Right lobe of liver (tissue), 6 donors: ENCODE measurements around the gene PPP6C. TPM values are rescaled to one million over a fixed set of nuclear protein-coding genes. Genes with fewer than 3 reads are reported as not detected.
"Not testable (repeated sequence)": the region's sequence is repeated elsewhere in the genome, so short reads cannot be mapped to it uniquely, and the experiment has no call there.

Experiments used
- ATAC-seq, 4 donors: fragments of 200-7000 bp; cut with Tn5 transposase; one replicate each; pipeline ENCODE4 v1.9.1; 2020; ENCODE audit warnings: mild to moderate bottlenecking in 4 of 4, moderate library complexity in 4 of 4
- DNase-seq, 3 donors: peaks; one replicate each; pipeline ENCODE4 v3.0.0-alpha.2; 2020
- H3K27ac ChIP-seq, 3 donors: fragments of 200-600 bp; one replicate each; pipeline ENCODE4 v1.8.0; 2022
- H3K27me3 ChIP-seq, 2 donors: fragments of 200-600 bp; one replicate each; pipeline ENCODE4 v1.8.0; 2022
- H3K36me3 ChIP-seq, 4 donors: fragments of 200-600 bp; sonication (generic) in 1 of 4; one replicate each; pipeline versions ENCODE4 v1.5.1 to v1.8.0; 2017 to 2022; ENCODE audit warnings: control low read depth in 1 of 4
- H3K4me1 ChIP-seq, 4 donors: fragments of 200-600 bp; sonication (generic) in 1 of 4; one replicate each; pipeline versions ENCODE4 v1.5.1 to v1.8.0; 2017 to 2022; ENCODE audit warnings: control low read depth in 1 of 4
- H3K4me3 ChIP-seq, 3 donors: fragments of 200-600 bp; one replicate each; pipeline ENCODE4 v1.8.0; 2022
- H3K9me3 ChIP-seq, 4 donors: fragments of 200-600 bp; sonication (generic) in 1 of 4; one replicate each; pipeline versions ENCODE4 v1.5.1 to v1.8.0; 2017 to 2022; ENCODE audit warnings: control low read depth in 1 of 4
- POLR2A ChIP-seq: fragments of 450-650 bp; IDR thresholded peaks from one replicate; pipeline ENCODE4 v1.6.1; 2017; ENCODE audit warnings: antibody characterized with exemption, mild to moderate bottlenecking
- WGBS: methylation state at CpG from one replicate; pipeline ENCODE4 v1.1.6; 2018; ENCODE audit warnings: low coverage, low lambda C conversion rate; ENCODE audit not compliant: insufficient coverage; ENCODE audit errors: missing lambda C conversion rate; 5-methylcytosine and 5-hydroxymethylcytosine counted together
- intact Hi-C, 2 donors: fragments of 100-400 bp; cut with DNase I; formaldehyde crosslinking; loops; one replicate each; pipeline versions ENCODE4 v1.11.2 to v1.14.1; 2022
- total RNA-seq, 6 experiments: library from RNA; depleted of rRNA in 2 of 6; stranded (reverse); fragments of >200 nt in 2 of 6; fragmentation: NEBNext Ultra II Directional in 3 of 6; extraction: Animal tissue kit (Norgen Biotek cat#: 25700) in 3 of 6; gene quantifications; one replicate each; pipeline versions ENCODE4 v1.1.0 to v1.2.4, GENCODE V29; 2016 to 2023
- TF ChIP-seq, protein P1 (sequence below), 4 donors: fragments of 200-600 bp in 3 of 4; fragments of 450-650 bp in 1 of 4; IDR thresholded peaks; one replicate each; pipeline versions ENCODE4 v1.5.1 to v1.8.0; 2016 to 2022; ENCODE audit warnings: antibody characterized with exemption in 4 of 4, mild to moderate bottlenecking in 2 of 4
- donor health status: DM: no; HTN: yes; CAD: no.
- donor health status: DM: no; HTN: no; CAD: no.
- donor health status: DM: no; HTN: no; CAD: no.
- donor health status: DM: no; HTN: yes; CAD: no.
- donor health status: DM: no; HTN: yes; CAD: no.

The PPP6C gene
- total RNA-seq, 6 experiments from 2014 or later = 11.8 to 18.6 (median 15.3) TPM

DNA sequence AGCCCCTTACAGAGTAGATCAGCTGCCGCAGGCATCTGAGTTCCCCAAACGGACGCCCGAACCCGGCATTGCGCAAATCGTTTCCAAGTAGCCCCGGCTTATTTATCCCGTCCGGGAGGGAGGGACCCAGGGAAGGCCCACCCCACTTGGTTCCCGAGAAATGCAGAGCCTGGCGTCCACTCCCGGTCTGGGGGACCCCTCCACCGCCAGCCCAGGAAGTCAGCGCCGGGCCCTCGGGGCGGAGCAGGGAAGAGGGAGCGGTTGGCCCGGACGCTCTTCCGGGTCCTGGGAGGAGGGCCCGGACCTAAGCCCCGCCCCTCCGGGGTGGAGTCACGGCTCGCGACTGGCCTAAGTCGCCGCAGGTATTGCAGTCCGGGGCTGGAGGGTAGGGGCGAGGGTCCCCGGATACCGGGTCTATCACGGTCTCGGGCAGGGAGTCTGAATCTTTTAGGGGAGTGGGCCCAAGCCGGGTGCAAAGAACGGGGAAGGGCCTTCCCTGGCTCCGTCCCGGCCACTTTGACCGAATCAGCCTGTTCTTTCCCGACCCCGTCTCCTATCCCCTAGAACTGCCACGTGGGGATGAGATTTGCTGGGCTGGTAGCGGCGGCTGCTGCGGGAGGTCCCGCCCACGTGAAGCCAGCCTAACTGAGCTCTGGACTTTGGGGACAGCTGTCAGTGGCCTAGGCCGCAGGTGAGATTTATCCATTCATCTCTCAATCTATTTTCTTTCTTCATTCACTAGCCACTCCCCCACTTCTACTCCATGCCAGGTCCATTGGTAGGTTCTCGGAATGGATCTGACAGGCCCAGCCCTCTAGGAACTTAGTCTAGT lies 10.8 kb upstream of the PPP6C start, which contains the start of gene RABEPK:
Gene RABEPK (plus strand): TSS at position 327 of the 832 bp plus-strand sequence. CDS start 2,472 bp downstream, outside the sequence.
- no peaks in the 10 kb centered on the region for H3K9me3 ChIP-seq
- H3K27me3 ChIP-seq = no peaks in the 10 kb centered on the region
- H3K36me3 ChIP-seq = peaks cover 0 to 10% (median 2%) of the 10 kb centered on the region in 4 donors
- TF ChIP-seq POLR2A = peak; percentile 82
- TF ChIP-seq, protein P1, sequence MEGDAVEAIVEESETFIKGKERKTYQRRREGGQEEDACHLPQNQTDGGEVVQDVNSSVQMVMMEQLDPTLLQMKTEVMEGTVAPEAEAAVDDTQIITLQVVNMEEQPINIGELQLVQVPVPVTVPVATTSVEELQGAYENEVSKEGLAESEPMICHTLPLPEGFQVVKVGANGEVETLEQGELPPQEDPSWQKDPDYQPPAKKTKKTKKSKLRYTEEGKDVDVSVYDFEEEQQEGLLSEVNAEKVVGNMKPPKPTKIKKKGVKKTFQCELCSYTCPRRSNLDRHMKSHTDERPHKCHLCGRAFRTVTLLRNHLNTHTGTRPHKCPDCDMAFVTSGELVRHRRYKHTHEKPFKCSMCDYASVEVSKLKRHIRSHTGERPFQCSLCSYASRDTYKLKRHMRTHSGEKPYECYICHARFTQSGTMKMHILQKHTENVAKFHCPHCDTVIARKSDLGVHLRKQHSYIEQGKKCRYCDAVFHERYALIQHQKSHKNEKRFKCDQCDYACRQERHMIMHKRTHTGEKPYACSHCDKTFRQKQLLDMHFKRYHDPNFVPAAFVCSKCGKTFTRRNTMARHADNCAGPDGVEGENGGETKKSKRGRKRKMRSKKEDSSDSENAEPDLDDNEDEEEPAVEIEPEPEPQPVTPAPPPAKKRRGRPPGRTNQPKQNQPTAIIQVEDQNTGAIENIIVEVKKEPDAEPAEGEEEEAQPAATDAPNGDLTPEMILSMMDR (IDR thresholded peaks at IDR 0.05) = no peak
- DNase-seq = peak; percentile 95 to 96 (median 96)
- 0% methylated on average over 22 of the region's 51 CpGs for WGBS
- peaks cover 0 to 7% (median 0%) of the 10 kb centered on the region in 4 donors for H3K4me1 ChIP-seq
- intact Hi-C loops = no loop called here
- H3K4me3 ChIP-seq = peak within 1 kb of the TSS; percentile 53 to 86 (median 81)
- ATAC-seq = peak; percentile 95 to 99 (median 97)
- H3K27ac ChIP-seq = peak within 1 kb of the TSS; percentile 85 to 87 (median 85)

DNA sequence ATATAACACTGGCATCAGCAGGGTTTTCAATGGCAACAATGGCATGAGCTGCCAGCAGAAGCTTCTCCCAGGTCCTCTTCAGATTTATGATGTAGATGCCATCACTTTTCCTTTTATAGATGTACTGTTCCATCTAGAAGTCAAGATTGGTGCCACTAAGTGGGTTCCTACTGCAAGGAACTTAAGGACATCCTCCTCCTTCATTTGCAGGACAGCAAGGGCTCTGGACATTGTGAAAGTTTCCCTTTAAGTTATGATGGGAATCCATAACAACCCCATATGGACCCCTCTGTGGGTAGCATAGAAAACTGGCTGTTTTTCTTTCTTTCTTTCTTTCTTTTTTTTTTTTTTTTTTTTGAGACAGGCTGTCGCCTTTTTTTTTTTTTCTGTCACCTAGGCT lies 6.0 kb upstream of the PPP6C start:
- H3K4me3 ChIP-seq, H3K4me1 ChIP-seq, H3K27me3 ChIP-seq, H3K9me3 ChIP-seq, intact Hi-C loops, H3K36me3 ChIP-seq, DNase-seq, ATAC-seq, H3K27ac ChIP-seq: not testable (repeated sequence)
- WGBS = 29% methylated on average over 1 of the region's 1 CpG

DNA sequence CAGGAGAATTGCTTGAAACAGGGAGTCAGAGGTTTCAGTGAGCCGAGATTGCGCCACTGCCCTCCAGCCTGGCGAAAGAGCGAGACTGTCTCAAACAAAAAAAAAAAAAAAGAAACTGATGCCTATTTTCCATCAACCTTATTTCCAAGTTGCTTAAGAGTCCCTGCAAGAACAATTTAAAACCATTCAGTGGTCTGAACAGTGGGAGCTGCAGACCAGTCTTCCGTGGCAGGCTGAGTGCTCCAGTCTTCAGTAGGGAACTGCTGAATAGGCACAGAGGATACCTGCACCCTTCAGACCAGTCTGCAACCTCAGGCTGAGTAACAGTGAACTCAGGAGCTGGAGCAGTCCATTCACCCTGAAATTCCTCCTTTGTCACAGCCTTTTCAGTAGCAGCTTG lies 4.9 kb upstream of the PPP6C start:
- H3K9me3 ChIP-seq, H3K27ac ChIP-seq, DNase-seq, H3K27me3 ChIP-seq, H3K36me3 ChIP-seq, ATAC-seq, H3K4me1 ChIP-seq, H3K4me3 ChIP-seq, intact Hi-C loops: not testable (repeated sequence)
- WGBS = 77% methylated on average over 5 of the region's 5 CpGs

DNA sequence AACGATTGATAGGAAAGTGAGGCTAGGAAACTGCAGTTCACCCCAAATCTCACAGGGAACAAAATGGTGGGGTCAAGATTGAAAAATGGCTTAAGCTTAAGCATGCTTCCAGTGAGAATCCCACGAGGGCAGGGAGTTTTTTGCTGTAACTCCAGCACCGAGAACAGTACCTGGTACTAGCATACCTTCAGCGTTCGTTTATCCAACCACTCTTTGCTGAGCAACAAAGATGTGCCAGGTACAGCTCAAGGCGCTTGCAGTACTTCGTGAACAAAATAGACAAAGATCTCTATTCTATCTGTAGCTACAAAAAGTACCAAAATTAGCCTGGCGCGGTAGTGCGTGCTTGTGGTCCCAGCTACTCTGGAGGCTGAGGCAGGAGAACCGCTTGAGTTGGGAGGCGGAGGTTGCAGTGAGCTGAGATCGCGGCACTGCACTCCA lies 778 bp upstream of the PPP6C start:
- H3K27me3 ChIP-seq = no peaks in the 10 kb centered on the region
- ATAC-seq = no peak
- DNase-seq = no peak
- peak overlapping the region; percentile 97 to 100 (median 99) for H3K4me3 ChIP-seq
- WGBS = 46% methylated on average over 12 of the region's 14 CpGs
- intact Hi-C loops = no loop called here
- H3K36me3 ChIP-seq = no peaks in the 10 kb centered on the region
- peaks cover 0 to 26% (median 4%) of the 10 kb centered on the region in 4 donors for H3K4me1 ChIP-seq
- no peaks in the 10 kb centered on the region for H3K9me3 ChIP-seq
- no peak for TF ChIP-seq POLR2A
- TF ChIP-seq, protein P1 (IDR thresholded peaks at IDR 0.05) = no peak
- peak overlapping the region; percentile 52 to 86 (median 84) for H3K27ac ChIP-seq

DNA sequence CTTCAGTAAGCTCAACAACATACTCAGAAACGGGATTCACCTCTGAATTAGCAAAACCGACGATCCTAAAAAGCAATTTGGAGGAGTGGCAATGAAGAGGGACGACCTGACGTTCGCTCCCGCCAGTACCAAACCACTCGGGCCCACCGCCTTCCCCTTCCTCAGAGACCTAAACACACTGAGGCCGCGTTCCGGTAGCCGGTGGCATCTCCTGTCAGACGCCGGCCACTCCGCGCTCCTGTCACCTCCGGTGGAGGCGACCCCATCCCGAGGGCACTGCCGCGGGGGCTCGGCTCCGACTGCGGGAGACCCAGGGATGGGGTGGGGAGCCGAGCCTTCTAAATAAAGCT lies 617 bp downstream of the PPP6C start:
- H3K36me3 ChIP-seq = no peaks in the 10 kb centered on the region
- no peaks in the 10 kb centered on the region for H3K27me3 ChIP-seq
- TF ChIP-seq, protein P1 (IDR thresholded peaks at IDR 0.05) = no peak
- no peak for TF ChIP-seq POLR2A
- ATAC-seq = peak; percentile 3 to 14 (median 12)
- peak overlapping the region; percentile 52 to 86 (median 84) for H3K27ac ChIP-seq
- peak in 2 of 3 donors; percentile 45 to 61 for DNase-seq
- intact Hi-C loops = no loop called here
- H3K9me3 ChIP-seq = no peaks in the 10 kb centered on the region
- peak overlapping the region; percentile 97 to 100 (median 99) for H3K4me3 ChIP-seq
- peaks cover 0 to 32% (median 5%) of the 10 kb centered on the region in 4 donors for H3K4me1 ChIP-seq
- WGBS = 0% methylated on average over 3 of the region's 26 CpGs
